CD1c-positive myeloid dendritic cell (primary cell): Measurements from ENCODE around the gene EXOC6B.

Experiments used
- DNase-seq: peaks from one replicate; pipeline ENCODE4 v3.0.0-alpha.2; 2016; ENCODE audit errors: extremely low spot score

The EXOC6B gene

DNA sequence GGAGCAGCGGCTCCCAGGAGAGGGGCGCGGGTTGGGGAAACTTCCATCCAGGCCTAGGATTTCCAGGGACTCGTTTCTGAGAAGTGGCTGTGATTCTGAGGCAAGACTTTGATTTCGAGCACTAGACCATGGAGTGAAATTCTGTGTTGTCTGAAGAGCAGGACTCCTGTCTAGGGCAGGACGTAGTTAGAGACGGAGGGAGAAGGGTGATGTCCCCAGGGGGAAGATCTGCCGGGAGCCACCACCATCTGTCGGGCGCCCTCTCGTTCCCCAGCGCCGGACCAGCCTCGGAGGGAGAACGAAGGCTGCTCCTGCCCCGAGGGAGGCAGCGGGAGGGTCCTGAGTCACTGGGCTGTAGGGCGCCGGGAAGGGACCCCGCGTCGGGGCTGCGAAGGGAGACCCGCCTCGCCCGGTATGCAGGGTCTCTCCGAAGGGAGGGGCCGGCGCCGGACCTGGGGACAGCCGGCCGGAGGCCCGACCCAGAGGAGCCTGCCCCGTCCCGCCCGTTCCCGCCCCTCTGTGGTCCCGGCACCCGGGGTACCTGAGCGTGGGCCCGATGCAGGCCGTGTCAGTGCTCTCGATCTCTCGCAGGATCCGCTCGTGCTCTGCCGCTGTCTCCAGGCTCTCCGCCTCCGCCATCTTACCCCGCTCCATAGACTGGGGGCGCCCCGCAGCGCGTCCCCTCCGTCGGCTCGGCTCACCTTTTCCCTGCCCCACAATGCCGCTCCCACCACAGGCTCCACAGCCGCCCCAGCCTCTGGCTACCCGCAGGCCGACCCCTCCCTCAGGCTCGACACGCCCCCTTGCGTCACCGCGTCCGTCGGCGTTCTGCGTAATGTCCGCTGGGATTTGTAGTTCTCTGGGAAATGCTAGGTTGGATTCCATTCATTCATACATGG, at the start of gene EXOC6B:
Gene EXOC6B, minus strand, starts transcription at position 777 of the 899 bp plus-strand sequence.
- DNase-seq: peak; percentile 86

DNA sequence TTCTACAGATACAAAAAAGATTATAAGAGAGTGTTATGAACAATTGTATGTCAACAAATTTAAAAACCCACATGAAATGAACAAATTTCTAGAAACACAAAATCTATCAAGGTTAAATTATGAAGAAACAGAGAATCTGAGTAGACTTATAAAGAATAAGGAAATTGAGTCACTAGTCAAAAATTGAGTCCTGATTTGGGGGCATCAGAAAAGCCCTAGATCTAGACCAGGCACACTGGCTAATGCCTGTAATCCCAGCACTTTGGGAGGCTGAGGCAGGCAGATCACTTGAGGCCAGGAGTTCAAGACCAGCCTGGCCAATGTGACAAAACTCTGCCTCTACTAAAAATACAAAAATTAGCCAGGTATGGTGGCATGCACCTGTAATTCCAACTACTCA, 46.0 kb upstream of the EXOC6B start:
- DNase-seq: no peak

DNA sequence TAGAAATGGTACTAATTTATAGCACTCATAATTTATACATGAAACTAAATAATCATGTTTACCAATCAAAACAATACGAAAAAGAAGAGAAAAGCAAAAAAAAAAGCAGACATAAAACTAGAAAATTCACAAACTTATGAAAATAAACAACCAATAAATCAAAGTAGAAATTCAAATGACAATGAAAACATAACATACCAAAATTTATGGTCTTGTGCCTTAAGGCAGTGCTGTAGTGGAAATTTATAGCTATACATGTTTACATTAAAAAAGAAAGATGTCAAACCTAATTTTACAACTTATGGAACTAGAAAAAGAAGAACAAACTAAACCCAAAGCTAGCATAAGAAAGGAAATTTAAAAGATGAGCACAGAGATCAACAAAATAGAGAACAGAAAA, 45.2 kb upstream of the EXOC6B start:
- DNase-seq: no peak

DNA sequence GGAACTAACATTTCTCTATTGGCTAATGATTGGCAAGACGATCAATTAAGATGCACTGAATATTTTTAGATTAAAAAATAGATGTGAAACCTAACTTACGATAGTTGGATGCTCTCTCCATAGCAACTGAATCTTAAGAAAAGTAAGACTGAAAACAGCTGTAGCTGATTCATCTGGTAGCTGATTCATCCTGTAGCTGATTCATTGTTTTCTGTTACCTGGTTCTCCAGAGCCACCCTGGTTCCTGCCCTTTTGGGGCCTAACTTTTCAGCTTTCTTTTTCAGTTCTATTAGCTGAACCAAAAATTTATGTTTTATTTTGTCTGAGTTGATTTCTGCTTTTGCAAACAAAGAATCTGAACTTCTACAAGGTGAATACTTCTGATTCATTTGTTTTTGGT, 38.7 kb upstream of the EXOC6B start:
- DNase-seq: no peak

DNA sequence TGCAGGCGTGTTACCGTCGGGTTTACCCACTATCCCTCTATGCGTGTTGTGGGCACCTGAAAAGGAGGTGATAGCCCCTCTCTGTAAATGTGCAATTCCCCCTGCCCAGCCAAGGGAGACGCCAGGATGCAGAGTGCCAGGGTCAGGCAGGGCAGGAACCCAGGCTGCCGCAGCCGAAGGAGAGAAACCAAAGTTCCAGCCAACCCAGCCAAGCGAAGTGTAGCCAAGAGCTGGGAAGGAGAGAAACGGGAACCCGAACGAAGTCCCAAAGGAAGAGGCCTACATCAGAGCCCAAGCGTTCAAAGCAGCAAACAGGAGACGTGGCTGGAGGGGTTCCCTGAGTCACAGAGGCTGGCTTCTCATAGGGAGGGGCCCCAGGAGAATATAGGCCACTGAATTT, 37.2 kb upstream of the EXOC6B start:
- DNase-seq: no peak

DNA sequence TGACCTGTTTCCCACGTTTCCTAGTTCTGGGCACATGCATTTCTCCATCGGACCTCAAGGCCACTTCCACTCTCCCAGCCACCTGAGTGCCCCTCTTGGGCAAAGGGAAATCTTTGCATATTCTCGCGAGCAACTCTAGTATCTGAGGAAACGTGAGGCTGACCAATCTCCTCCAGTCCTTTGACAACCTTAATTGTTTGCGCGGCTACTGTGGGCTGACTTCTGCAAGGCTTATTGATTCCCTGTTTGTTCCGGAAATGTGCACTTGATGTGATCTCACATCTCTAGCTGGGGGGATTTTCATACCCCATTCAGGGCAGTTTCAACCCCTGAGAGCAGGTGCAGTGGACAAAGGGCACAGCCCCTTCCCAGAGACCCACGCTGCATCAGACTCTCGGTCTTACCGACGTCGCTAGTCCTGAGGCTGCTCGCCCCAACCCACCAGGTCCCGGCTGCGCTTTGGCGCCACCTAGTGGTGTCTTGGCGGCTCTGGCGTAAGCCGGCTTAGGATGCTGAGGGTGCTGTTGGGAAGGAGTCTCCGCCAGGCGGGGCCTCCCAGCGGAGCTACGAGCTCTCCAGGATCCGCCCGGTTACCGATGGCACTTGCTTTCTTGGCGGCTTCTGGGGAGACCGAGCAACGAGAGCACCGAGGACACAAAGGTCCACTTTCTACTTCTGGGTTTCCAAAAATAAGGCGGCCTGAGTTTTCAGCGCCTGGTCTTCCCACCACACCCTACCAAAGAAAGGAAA, 36.6 kb upstream of the EXOC6B start:
- DNase-seq: peak; percentile 91

DNA sequence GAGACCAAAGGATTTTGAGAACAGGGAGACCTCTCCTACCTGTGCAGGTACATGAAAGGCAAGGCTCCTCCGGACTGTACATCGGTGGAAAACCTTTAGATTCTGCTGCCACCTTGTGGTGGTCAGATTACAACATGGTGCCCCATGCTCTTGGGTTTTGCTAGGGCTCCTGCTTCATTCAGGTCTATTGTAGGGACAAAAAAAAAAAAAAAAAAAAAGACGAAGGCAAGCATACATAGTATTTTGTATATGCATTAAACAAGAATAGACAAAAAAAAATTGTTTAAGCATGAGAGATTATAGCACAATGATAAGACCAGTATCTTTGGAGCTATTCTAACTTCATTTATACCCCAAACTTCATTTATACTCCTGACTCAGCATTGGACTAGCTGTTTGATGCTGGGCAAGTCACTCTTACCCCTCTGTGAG, 34.0 kb upstream of the EXOC6B start:
- DNase-seq: peak; percentile 53

DNA sequence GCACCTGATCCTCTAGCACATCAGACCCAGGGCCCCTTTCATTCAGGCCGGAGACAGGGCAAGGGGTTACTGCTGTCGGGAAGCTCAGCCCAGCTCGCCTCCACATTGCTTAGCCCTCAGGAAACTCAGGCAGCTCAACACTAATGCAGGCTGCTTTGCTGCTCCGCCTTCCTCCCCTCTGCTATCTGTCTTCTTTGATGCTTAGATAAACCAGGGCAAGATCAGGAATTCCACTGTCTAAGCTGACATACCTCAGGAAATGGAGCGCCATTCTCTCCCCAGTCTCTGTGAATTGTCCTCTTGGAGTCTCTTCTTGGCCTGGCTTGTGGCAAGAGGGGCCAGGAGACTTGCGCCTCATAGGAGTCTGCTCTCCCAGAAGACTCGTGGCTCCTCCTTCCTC, 25.5 kb upstream of the EXOC6B start:
- no peak for DNase-seq

DNA sequence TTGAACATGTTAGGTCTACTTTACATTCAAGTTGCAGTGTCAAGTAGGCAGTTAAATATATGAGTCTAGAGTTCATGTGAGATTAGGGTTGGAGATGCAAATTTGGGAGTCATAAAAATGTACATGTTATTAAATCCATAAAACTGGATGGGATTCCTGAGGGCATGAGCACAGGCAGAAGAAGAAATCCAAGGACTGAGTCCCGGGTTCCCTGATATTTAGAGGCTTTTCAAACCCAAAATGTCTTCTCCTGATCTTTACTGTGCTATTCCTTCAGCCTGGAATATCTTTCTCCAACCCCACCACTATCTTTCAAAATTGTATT, 23.3 kb upstream of the EXOC6B start:
- DNase-seq: no peak

DNA sequence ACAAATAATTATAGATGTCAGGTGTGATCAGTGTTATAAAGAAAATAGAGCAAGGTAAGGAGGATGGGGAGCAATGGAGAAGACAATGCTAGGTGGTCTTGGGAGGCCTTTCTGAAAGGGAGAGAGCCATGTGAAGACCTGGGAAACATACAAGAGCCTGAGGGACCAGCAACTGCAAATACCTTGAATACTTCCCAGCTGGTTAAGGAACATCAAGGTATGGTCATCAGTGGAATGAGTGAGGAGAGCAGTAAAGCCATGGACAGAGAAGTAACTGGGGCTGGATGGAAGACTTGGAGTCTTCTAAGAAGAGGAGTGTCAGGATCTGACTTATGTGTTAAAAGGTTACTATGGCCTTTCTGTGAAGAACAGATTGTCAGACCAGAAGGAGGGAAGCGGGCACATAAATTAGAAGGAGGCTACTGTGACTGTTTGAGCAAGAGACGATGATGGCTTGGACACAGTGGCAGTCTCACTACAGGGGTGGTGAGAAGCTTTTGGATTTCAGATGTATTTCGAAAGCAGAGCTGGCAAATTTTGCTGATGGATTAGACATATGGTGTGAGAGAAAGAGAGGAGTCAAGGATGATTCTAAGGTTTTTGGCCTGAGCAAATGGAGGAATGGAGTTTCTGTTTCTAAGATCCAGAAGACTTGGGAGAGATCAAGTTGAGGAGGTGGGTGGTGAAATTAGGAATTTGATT, 22.8 kb upstream of the EXOC6B start:
- DNase-seq: no peak

DNA sequence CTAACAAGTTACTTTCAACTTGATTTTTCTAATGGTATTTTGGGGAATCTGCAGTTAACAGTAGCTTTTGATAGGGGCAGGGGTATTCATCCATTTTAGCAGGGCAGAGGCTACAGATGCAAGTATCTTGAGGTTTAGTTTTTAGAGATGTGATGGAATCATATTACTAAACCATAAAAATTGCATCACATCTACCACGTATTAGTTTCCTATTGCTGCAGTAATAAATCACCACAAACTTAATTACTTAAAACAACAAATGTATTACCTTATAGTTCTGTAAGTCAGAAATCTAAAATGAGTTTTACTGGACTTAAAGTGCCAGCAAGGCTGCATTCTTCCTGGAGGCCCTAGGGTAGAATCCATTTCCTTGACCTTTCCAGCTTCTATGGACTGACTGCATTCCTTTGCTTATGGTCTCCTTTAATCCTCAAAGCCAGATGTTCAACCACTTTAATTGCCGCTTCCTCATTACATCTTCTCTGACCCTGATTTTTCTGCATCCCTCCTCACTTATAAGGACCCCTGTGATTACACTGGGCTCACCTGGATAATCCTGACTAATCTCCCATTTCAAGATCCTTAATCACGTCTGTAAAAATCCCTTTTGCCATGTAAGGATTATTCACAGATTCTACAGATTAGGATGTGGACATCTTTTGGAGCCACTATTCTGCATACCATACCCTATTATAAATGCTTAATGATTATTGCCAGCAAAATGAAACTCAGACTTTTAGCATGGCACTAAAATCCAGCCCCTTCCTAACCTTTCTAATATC, 21.9 kb upstream of the EXOC6B start:
- no peak for DNase-seq

DNA sequence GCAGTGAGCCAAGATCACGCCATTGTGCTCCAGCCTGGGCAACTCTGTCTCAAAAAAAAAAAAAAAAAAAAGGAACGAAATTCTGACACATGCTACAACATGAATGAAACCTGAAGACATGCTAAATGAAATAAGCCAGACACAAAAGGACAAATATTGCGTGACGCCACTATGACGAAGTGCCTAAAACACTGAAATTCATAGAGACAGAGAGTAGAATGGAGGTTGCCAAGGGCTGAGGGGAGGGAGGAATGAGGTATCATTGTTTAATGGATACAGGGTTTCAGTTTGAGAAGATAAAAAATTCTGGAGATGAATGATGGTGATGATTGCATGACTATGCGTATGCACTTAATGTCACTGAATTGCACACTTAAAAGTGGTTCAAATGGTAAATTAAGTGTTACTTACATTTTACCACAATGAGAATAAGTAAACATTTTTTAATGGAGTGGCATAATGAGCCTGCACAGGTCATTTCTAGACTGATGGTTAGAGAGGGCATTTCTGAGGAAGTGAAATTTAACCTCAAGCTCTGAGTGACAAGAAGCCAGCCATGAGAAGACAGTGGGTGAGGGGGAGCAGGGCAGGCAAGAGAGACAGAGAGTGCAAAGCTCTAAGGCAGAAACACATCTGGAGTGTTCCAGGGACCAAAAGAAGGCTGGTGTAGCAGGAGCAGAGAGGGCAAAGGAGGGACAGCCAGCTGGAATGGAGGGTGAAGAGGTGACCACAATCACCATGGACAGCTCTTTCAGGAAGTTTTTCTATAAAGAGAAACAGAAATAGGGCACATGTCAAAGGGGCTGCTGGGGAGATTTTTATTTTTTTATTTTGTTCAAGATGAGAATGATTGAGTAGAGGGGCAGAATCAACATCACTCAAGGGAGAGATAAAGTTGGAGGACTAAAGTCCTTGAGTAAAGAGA, 20.6 kb upstream of the EXOC6B start:
- no peak for DNase-seq

DNA sequence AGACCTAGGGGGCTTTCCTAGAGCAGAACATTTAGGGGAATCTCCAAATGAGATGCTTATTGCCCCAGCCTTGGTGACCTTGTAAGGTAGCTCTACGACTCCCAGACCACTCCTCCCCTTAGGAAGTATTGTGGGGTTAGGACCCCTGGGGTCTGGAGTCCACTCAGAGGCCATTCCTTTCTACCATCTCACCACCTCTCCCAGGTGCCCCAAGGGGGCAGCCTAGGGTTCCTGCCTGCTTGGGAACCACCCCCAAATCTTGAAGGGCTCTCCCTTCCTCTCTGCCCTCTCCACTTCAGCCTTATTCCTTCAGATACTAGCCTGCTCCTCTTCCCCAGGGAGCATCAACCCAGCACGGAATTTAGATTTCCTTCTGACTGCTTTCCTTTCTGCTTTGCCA, 17.5 kb upstream of the EXOC6B start:
- no peak for DNase-seq

DNA sequence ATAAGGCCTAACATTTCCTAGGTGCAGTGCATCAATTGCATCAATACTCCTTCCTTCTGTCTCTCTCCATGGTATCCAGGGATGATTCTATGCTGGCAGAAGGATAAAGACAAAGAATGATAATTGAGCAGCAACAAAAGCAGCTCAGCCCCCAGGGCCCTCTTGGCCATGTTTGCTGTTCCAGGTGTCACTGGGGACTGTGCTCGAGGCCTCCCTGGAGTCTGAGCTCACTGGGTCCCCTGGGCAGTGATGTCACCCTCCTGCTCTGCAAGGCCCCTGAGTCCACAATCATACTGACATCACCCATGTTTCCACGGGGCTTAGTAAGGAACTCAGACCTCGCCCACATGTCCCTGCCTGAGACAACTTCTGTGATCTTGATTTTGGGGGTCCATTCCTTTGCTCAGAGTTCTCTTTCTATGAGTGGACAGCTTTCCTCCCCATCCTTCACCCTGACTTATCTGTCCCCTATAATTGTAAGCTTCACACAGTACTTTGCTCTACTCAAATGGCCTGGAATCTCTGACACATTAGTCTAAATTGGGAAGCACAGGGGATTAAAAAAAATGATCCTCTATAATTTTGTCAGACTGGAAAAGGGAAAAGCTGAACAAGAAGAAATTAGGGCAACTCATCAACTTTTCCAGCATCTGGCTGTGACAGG, 15.8 kb upstream of the EXOC6B start:
- no peak for DNase-seq

DNA sequence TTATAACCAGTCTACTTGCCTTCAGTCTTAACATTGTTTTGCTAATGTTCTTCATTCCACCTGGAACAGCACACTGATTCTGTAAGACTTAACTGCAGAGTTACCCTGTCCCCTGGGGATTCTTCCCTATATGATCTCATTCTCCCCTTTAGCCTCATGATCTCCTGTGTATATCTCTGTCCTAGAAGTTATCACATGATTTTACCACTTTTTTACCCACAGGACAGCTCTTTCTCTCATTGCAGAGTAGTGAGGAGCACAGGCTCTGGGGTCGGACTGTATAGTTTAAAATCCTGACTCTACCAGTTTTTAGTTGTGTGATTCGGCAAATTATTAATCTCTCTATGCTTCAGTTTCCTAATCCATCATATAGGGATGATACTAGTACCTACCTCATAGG, 14.2 kb upstream of the EXOC6B start:
- DNase-seq: no peak

DNA sequence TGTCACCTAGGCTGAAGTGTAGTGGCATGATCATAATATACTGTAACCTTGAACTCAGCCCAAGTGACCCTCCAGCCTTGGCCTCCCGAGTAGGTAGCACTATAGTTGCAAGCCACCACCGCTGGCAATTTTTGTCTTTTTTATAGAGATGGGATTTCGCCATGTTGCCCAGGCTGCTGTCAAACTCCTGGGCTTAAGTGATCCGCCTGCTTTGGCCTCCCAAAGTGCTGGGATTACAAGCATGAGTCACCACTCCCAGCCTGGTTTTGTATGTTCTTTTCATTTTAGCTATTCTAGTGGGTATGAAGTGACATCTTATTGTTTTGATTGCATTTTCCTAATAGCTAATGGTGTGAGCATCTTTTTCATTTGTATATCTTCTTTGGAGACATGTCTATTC, 11.3 kb upstream of the EXOC6B start:
- DNase-seq: no peak

DNA sequence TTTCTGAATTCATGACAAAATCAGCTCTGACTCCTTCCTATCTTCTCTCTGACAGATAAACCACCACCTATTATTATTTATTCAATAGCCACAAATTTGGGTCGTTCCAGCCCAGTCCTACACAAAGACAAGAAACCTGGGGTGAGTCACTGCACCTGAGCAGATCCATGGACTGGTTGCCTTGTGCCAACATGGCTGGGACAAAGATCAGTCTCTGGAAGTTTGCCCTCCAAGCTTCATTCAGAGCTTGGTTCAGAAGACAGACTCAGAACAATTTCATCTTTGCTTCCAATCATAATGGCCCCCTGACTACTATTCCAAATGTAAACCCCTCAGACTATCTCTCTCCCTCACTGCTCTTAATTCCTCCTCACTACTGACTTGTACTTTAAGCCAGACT, 9.6 kb upstream of the EXOC6B start:
- DNase-seq: no peak

DNA sequence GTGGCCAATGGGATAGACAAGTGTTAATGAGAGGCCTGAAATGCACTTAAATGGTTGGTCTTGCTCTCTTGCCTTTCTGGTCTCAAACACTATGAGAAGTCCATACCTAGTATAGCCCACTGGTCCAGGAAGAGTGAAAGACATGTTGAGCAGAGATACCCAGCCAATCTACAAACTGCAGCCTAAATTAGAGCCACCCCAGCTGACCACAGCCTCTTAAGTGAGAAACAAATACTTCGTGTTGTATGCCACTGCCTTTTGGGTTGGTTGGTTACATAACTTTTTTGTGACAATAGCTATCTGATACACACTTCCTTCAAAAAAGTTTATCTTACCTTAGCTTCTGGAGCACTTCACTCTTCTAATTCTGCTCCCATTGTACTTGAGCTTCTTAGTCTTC, 8.8 kb upstream of the EXOC6B start:
- DNase-seq: no peak

DNA sequence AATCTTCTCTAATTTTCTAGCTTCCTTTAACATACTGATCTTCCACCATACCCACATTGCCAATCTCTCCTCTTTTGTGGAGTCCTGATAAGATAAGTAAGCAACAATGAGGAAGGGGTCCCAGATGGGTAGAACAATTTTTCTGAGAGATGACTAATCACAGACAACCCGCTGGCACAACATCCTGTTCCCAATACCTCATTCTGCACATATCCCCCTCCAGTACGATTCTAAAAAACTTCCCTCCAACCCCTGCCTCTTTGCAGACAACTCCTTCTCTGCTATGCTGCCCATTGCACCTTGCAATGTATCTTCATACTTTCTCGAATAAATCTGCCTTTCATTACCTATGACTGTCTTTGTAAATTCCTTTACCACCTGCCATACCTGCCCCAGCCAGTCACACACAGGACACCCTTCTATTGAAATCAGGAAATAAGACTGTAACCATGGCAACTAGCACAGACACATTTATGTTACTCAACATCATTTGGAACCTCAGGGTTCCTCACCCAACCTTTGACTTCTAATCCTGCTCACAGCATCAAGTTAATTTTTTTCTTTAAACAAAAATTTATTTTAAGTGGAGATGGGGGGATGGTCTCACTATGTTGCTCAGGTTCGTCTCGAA, 7.4 kb upstream of the EXOC6B start:
- peak; percentile 20 for DNase-seq

DNA sequence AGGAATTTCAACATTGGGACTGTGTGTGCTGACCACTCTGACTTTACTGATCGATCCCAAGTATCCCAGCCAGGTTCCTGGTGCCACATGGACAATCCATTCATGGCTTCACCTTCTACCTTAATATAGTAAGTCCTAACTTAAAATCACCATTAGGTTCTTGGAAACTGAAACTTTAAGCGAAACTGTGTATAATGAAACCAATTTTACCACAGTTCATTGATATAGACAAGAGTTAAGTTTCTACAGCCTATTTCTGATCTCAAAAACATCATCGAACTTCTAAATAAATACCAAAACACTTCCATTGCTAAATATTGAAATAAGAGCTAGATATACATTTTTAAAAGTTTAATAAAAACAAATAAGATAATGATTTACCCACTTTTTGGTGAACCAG, 4.4 kb upstream of the EXOC6B start:
- no peak for DNase-seq
